ENCODE data around the gene VANGL1.

GRCh38 chr1:115723756-115724155 is 82.0 kb downstream of the VANGL1 start:
- TF ChIP-seq, protein P1, sequence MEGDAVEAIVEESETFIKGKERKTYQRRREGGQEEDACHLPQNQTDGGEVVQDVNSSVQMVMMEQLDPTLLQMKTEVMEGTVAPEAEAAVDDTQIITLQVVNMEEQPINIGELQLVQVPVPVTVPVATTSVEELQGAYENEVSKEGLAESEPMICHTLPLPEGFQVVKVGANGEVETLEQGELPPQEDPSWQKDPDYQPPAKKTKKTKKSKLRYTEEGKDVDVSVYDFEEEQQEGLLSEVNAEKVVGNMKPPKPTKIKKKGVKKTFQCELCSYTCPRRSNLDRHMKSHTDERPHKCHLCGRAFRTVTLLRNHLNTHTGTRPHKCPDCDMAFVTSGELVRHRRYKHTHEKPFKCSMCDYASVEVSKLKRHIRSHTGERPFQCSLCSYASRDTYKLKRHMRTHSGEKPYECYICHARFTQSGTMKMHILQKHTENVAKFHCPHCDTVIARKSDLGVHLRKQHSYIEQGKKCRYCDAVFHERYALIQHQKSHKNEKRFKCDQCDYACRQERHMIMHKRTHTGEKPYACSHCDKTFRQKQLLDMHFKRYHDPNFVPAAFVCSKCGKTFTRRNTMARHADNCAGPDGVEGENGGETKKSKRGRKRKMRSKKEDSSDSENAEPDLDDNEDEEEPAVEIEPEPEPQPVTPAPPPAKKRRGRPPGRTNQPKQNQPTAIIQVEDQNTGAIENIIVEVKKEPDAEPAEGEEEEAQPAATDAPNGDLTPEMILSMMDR (conservative IDR thresholded peaks at IDR 0.05; ENCODE audit: low read depth, low read length), result no peak
- no peak for TF ChIP-seq POLR2A (IDR thresholded peaks at IDR 0.05; ENCODE audit: low read depth, low read length)
- TF ChIP-seq ELK1 (IDR thresholded peaks at IDR 0.05; ENCODE audit: borderline replicate concordance, low read depth, low read length), result no peak
- TF ChIP-seq RAD21 (IDR thresholded peaks at IDR 0.05; ENCODE audit: low read length), result no peak
- TF ChIP-seq CEBPB (IDR thresholded peaks at IDR 0.05; ENCODE audit: low read depth, low read length), result no peak
- TF ChIP-seq MAZ (IDR thresholded peaks at IDR 0.05; ENCODE audit: borderline replicate concordance, low read depth, low read length), result no peak
- TF ChIP-seq MAFK (IDR thresholded peaks at IDR 0.05; ENCODE audit: low read depth, low read length), result no peak
